ENCODE data around the gene CELF2. TPM values are rescaled to one million over a fixed set of nuclear protein-coding genes. Genes with fewer than 3 reads are reported as not detected.

The CELF2 gene
- total RNA-seq, 2 donors from 2014 or later: 116 to 124 TPM

- Mint-ChIP-seq H3K4me3 (no peak overlapping the region), H3K4me1 (ENCODE audit: low read depth) (no peaks in the 10 kb centered on the region), H3K27ac (no peak overlapping the region), H3K27me3 (ENCODE audit: low read depth) (no peaks in the 10 kb centered on the region), H3K36me3 (ENCODE audit: insufficient read depth in 2 of 2) (no peaks in the 10 kb centered on the region), H3K9me3 (no peaks in the 10 kb centered on the region)
- DNase-seq: no peak
- no peak for ATAC-seq (replicated peaks in 1 of 2)
Observed at GRCh38 chr10:11085545-11085944, 67.9 kb downstream of the CELF2 start.

GRCh38 chr10:11086177-11086840 lies 68.6 kb downstream of the CELF2 start:
- Mint-ChIP-seq H3K36me3 (ENCODE audit: insufficient read depth in 2 of 2) (no peaks in the 10 kb centered on the region), H3K9me3 (no peaks in the 10 kb centered on the region), H3K4me1 (ENCODE audit: low read depth) (peaks cover 3% of the 10 kb centered on the region), H3K27me3 (ENCODE audit: low read depth) (no peaks in the 10 kb centered on the region), H3K4me3 (no peak overlapping the region), H3K27ac (no peak overlapping the region)
- ATAC-seq (replicated peaks in 1 of 2): no peak
- DNase-seq: no peak

- Mint-ChIP-seq H3K27ac (no peak overlapping the region), H3K36me3 (ENCODE audit: insufficient read depth in 2 of 2) (no peaks in the 10 kb centered on the region), H3K9me3 (no peaks in the 10 kb centered on the region), H3K4me3 (no peak overlapping the region), H3K4me1 (ENCODE audit: low read depth) (peaks cover 9% of the 10 kb centered on the region), H3K27me3 (ENCODE audit: low read depth) (no peaks in the 10 kb centered on the region)
- no peak for ATAC-seq (replicated peaks in 1 of 2)
- no peak for DNase-seq
Observed at GRCh38 chr10:11087372-11087771, 69.7 kb downstream of the CELF2 start.

GRCh38 chr10:11088709-11089108 lies 71.0 kb downstream of the CELF2 start:
- DNase-seq (no peak), ATAC-seq (replicated peaks in 1 of 2) (no peak)

GRCh38 chr10:11089272-11089671 lies 71.6 kb downstream of the CELF2 start:
- ATAC-seq (replicated peaks in 1 of 2) (peak in 1 of 2 donors; percentile 30), DNase-seq (no peak)
- Mint-ChIP-seq H3K4me3 (no peak overlapping the region), H3K36me3 (ENCODE audit: insufficient read depth in 2 of 2) (no peaks in the 10 kb centered on the region), H3K27me3 (ENCODE audit: low read depth) (no peaks in the 10 kb centered on the region), H3K4me1 (ENCODE audit: low read depth) (peaks cover 9% of the 10 kb centered on the region), H3K27ac (no peak overlapping the region), H3K9me3 (no peaks in the 10 kb centered on the region)

More at GRCh38 chr10:11088709-11089108, 71.0 kb downstream of the CELF2 start:
- Mint-ChIP-seq H3K27ac (no peak overlapping the region), H3K4me3 (no peak overlapping the region), H3K27me3 (ENCODE audit: low read depth) (no peaks in the 10 kb centered on the region), H3K36me3 (ENCODE audit: insufficient read depth in 2 of 2) (no peaks in the 10 kb centered on the region), H3K9me3 (no peaks in the 10 kb centered on the region), H3K4me1 (ENCODE audit: low read depth) (peaks cover 9% of the 10 kb centered on the region)

- Mint-ChIP-seq H3K27me3 (ENCODE audit: low read depth) (no peaks in the 10 kb centered on the region), H3K36me3 (ENCODE audit: insufficient read depth in 2 of 2) (no peaks in the 10 kb centered on the region), H3K27ac (peak overlapping the region; percentile 24), H3K9me3 (no peaks in the 10 kb centered on the region), H3K4me3 (peak overlapping the region in 1 of 2 donors; percentile 57), H3K4me1 (ENCODE audit: low read depth) (peaks cover 10% of the 10 kb centered on the region)
- DNase-seq (peak in 1 of 2 donors; percentile 43), ATAC-seq (replicated peaks in 1 of 2) (peak; percentile 73 to 77)
Observed at GRCh38 chr10:11091517-11092102, 73.9 kb downstream of the CELF2 start.

GRCh38 chr10:11093771-11094736 lies 76.4 kb downstream of the CELF2 start:
- no peak for DNase-seq
- H3K9me3 Mint-ChIP-seq: no peaks in the 10 kb centered on the region
- ATAC-seq (replicated peaks in 1 of 2): no peak
- H3K27me3 Mint-ChIP-seq (ENCODE audit: low read depth): no peaks in the 10 kb centered on the region
- H3K27ac Mint-ChIP-seq: no peak overlapping the region
- no peak overlapping the region for H3K4me3 Mint-ChIP-seq
- no peaks in the 10 kb centered on the region for H3K36me3 Mint-ChIP-seq (ENCODE audit: insufficient read depth in 2 of 2)
- peaks cover 23% of the 10 kb centered on the region for H3K4me1 Mint-ChIP-seq (ENCODE audit: low read depth)

GRCh38 chr10:11095374-11095801 lies 77.7 kb downstream of the CELF2 start:
- Mint-ChIP-seq H3K27ac (no peak overlapping the region), H3K4me1 (ENCODE audit: low read depth) (peaks cover 23% of the 10 kb centered on the region), H3K36me3 (ENCODE audit: insufficient read depth in 2 of 2) (no peaks in the 10 kb centered on the region), H3K9me3 (no peaks in the 10 kb centered on the region), H3K27me3 (ENCODE audit: low read depth) (no peaks in the 10 kb centered on the region), H3K4me3 (no peak overlapping the region)
- ATAC-seq (replicated peaks in 1 of 2) (no peak), DNase-seq (no peak)

- no peak for ATAC-seq (replicated peaks in 1 of 2)
- H3K4me1 Mint-ChIP-seq (ENCODE audit: low read depth): peaks cover 19% of the 10 kb centered on the region
Observed at GRCh38 chr10:11096422-11096821, 78.8 kb downstream of the CELF2 start.

GRCh38 chr10:11097686-11098085 lies 80.0 kb downstream of the CELF2 start:
- DNase-seq (peak; percentile 40 to 47), ATAC-seq (replicated peaks in 1 of 2) (peak; percentile 92 to 93)
- Mint-ChIP-seq H3K4me1 (ENCODE audit: low read depth) (peaks cover 14% of the 10 kb centered on the region), H3K4me3 (peak overlapping the region in 1 of 2 donors; percentile 9), H3K36me3 (ENCODE audit: insufficient read depth in 2 of 2) (no peaks in the 10 kb centered on the region), H3K27me3 (ENCODE audit: low read depth) (no peaks in the 10 kb centered on the region), H3K27ac (no peak overlapping the region), H3K9me3 (no peaks in the 10 kb centered on the region)

More at GRCh38 chr10:11096422-11096821, 78.8 kb downstream of the CELF2 start:
- Mint-ChIP-seq H3K36me3 (ENCODE audit: insufficient read depth in 2 of 2) (no peaks in the 10 kb centered on the region), H3K27me3 (ENCODE audit: low read depth) (no peaks in the 10 kb centered on the region), H3K9me3 (no peaks in the 10 kb centered on the region), H3K4me3 (no peak overlapping the region), H3K27ac (no peak overlapping the region)
- DNase-seq: no peak

GRCh38 chr10:11098666-11099065 lies 81.0 kb downstream of the CELF2 start:
- Mint-ChIP-seq H3K27ac (no peak overlapping the region), H3K4me1 (ENCODE audit: low read depth) (peaks cover 14% of the 10 kb centered on the region), H3K9me3 (no peaks in the 10 kb centered on the region), H3K36me3 (ENCODE audit: insufficient read depth in 2 of 2) (no peaks in the 10 kb centered on the region), H3K27me3 (ENCODE audit: low read depth) (no peaks in the 10 kb centered on the region), H3K4me3 (no peak overlapping the region)
- no peak for DNase-seq
- no peak for ATAC-seq (replicated peaks in 1 of 2)

- H3K4me3 Mint-ChIP-seq: peak overlapping the region in 1 of 2 donors; percentile 31
- peaks cover 20% of the 10 kb centered on the region for H3K4me1 Mint-ChIP-seq (ENCODE audit: low read depth)
- ATAC-seq (replicated peaks in 1 of 2) (peak; percentile 41 to 54), DNase-seq (no peak)
- peak overlapping the region; percentile 11 for H3K27ac Mint-ChIP-seq
- H3K9me3 Mint-ChIP-seq: no peaks in the 10 kb centered on the region
- no peaks in the 10 kb centered on the region for H3K36me3 Mint-ChIP-seq (ENCODE audit: insufficient read depth in 2 of 2)
- no peaks in the 10 kb centered on the region for H3K27me3 Mint-ChIP-seq (ENCODE audit: low read depth)
Observed at GRCh38 chr10:11104772-11105675, 87.4 kb downstream of the CELF2 start.
